ENCODE results near the gene FXYD6. TPM values are rescaled to one million over a fixed set of nuclear protein-coding genes. Genes with fewer than 3 reads are reported as not detected.

The FXYD6 gene
- total RNA-seq, 4 donors from 2014 or later, result 4.8 to 15.9 (median 9.5) TPM

GRCh38 chr11:117808784-117809183 is 67.7 kb downstream of the FXYD6 start:
- no peak for TF ChIP-seq POLR2AphosphoS5 (IDR thresholded peaks at IDR 0.05)
- TF ChIP-seq POLR2A (IDR thresholded peaks at IDR 0.05), result no peak
- TF ChIP-seq CTCF (IDR thresholded peaks at IDR 0.05), result no peak
- TF ChIP-seq EP300 (IDR thresholded peaks at IDR 0.05), result no peak
- H3K36me3 ChIP-seq, result no peaks in the 10 kb centered on the region
- H3K27me3 ChIP-seq, result peaks cover 14% of the 10 kb centered on the region
- peaks cover 17% of the 10 kb centered on the region for H3K4me1 ChIP-seq
- no peaks in the 10 kb centered on the region for H3K9me3 ChIP-seq
- no peak overlapping the region for H3K4me3 ChIP-seq
- no peak overlapping the region for H3K27ac ChIP-seq
- DNase-seq (ENCODE audit: low spot score in 2 of 2), result no peak
- WGBS, result 55% methylated on average over 12 of the region's 12 CpGs

- 57% methylated on average over 22 of the region's 22 CpGs for WGBS
These were observed 68.8 kb downstream of the FXYD6 start for GRCh38 chr11:117807482-117808327.

GRCh38 chr11:117806846-117807245 is 69.6 kb downstream of the FXYD6 start:
- TF ChIP-seq POLR2AphosphoS5 (IDR thresholded peaks at IDR 0.05) (no peak), POLR2A (IDR thresholded peaks at IDR 0.05) (no peak)
- no peaks in the 10 kb centered on the region for H3K36me3 ChIP-seq
- no peak for DNase-seq (ENCODE audit: low spot score in 2 of 2)

More at GRCh38 chr11:117807482-117808327, 68.8 kb downstream of the FXYD6 start:
- Histone ChIP-seq H3K36me3 (no peaks in the 10 kb centered on the region), H3K9me3 (no peaks in the 10 kb centered on the region), H3K4me1 (peaks cover 17% of the 10 kb centered on the region), H3K4me3 (no peak overlapping the region), H3K27me3 (peaks cover 14% of the 10 kb centered on the region), H3K27ac (no peak overlapping the region)
- peak; percentile 87 to 94 for DNase-seq (ENCODE audit: low spot score in 2 of 2)
- TF ChIP-seq EP300 (IDR thresholded peaks at IDR 0.05) (no peak), CTCF (IDR thresholded peaks at IDR 0.05) (peak; percentile 87 to 93)

GRCh38 chr11:117805045-117805444 is 71.4 kb downstream of the FXYD6 start:
- no peak overlapping the region for H3K27ac ChIP-seq
- H3K36me3 ChIP-seq, result no peaks in the 10 kb centered on the region
- no peak overlapping the region for H3K4me3 ChIP-seq
- no peaks in the 10 kb centered on the region for H3K9me3 ChIP-seq
- DNase-seq (ENCODE audit: low spot score in 2 of 2), result no peak
- peaks cover 17% of the 10 kb centered on the region for H3K4me1 ChIP-seq
- H3K27me3 ChIP-seq, result peaks cover 14% of the 10 kb centered on the region
- TF ChIP-seq CTCF (IDR thresholded peaks at IDR 0.05) (no peak), EP300 (IDR thresholded peaks at IDR 0.05) (no peak), POLR2A (IDR thresholded peaks at IDR 0.05) (no peak), POLR2AphosphoS5 (IDR thresholded peaks at IDR 0.05) (no peak)
- 79% methylated on average over 1 of the region's 1 CpG for WGBS

More at GRCh38 chr11:117806846-117807245, 69.6 kb downstream of the FXYD6 start:
- no peak overlapping the region for H3K4me3 ChIP-seq
- no peaks in the 10 kb centered on the region for H3K9me3 ChIP-seq
- no peak overlapping the region for H3K27ac ChIP-seq
- peaks cover 14% of the 10 kb centered on the region for H3K27me3 ChIP-seq
- peaks cover 17% of the 10 kb centered on the region for H3K4me1 ChIP-seq
- 81% methylated on average over 5 of the region's 5 CpGs for WGBS

GRCh38 chr11:117803896-117804295 is 72.6 kb downstream of the FXYD6 start:
- Histone ChIP-seq H3K4me3 (no peak overlapping the region), H3K27ac (no peak overlapping the region), H3K4me1 (peaks cover 7% of the 10 kb centered on the region), H3K9me3 (no peaks in the 10 kb centered on the region), H3K27me3 (peaks cover 12% of the 10 kb centered on the region), H3K36me3 (no peaks in the 10 kb centered on the region)
- no peak for DNase-seq (ENCODE audit: low spot score in 2 of 2)
- TF ChIP-seq CTCF (IDR thresholded peaks at IDR 0.05) (no peak), EP300 (IDR thresholded peaks at IDR 0.05) (no peak), POLR2AphosphoS5 (IDR thresholded peaks at IDR 0.05) (no peak), POLR2A (IDR thresholded peaks at IDR 0.05) (no peak)
- 85% methylated on average over 3 of the region's 8 CpGs for WGBS
